Activated CD8-positive, alpha-beta memory T cell treated with anti-CD3 and anti-CD28 coated beads for 36 hours (primary cell): Measurements from ENCODE around the gene VSIG10L. TPM values are rescaled to one million over a fixed set of nuclear protein-coding genes. Genes with fewer than 3 reads are reported as not detected.

Experiments
- CTCF ChIA-PET: fragments of 350-600 bp; sonication (Branson Sonifier 250); formaldehyde crosslinking; loops from one replicate; lab custom pipeline; 2021; ENCODE audit warnings: antibody characterized with exemption; lab: Charles Lee
- POLR2A ChIA-PET: fragments of 350-600 bp; sonication (Branson Sonifier 250); formaldehyde crosslinking; loops from one replicate; lab custom pipeline; 2021; ENCODE audit warnings: antibody characterized with exemption; lab: Charles Lee
- total RNA-seq, 2 experiments: library from RNA; stranded (reverse); gene quantifications; one replicate each; pipeline ENCODE4 v1.2.3, GENCODE V29; 2021

The VSIG10L gene
- total RNA-seq = 1 to 10 TPM; 3.3 to 3.8 TPM

DNA sequence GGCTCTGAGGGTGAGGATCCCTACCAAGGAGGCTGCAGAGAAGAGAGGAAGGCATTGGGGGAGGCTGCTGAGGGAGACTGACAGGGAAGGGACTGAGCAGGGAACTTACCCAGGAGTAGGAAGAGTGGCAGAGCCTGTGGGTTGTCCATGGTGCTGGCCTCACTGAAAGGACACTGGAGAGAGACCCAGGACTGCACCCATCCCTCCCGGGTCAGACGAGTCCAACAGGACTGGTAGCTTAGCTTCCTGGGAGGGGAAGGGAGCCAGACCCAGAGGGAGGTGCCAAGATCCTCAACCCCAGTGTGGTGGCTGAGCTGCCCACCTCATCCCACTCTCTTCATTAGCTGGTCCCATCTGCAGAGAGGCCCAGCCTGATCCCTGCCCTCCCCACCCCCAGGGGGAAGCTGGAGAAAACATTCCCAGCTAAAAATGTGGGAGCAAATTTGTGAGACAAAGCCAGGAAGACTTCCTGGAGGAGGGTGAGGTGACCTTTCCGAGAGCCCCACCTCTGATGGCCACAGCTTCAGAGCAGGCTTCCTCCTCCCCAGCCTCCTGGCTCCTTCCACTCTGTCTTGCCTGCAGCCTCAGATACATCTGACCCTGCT is at the start of gene VSIG10L:
Gene VSIG10L (minus strand): TSS at position 164 of the 605 bp plus-strand sequence. CDS start 15 bp downstream, at position 149.
- ChIA-PET CTCF (interaction anchor here (0.5 to 2.1 kb wide), 4 partner anchors 7 to 52 kb away, joined by 3 to 5 read pairs (median 4); no protein-coding TSS in a partner anchor), POLR2A (interaction anchor here (0.7 kb wide), 1 partner anchor 26 kb away, joined by 3 read pairs; no protein-coding TSS in a partner anchor)

- POLR2A ChIA-PET = no interaction called here
- CTCF ChIA-PET = no interaction called here
Observed at GRCh38 chr19:51391073-51391611, 49.2 kb upstream of the VSIG10L start.

DNA sequence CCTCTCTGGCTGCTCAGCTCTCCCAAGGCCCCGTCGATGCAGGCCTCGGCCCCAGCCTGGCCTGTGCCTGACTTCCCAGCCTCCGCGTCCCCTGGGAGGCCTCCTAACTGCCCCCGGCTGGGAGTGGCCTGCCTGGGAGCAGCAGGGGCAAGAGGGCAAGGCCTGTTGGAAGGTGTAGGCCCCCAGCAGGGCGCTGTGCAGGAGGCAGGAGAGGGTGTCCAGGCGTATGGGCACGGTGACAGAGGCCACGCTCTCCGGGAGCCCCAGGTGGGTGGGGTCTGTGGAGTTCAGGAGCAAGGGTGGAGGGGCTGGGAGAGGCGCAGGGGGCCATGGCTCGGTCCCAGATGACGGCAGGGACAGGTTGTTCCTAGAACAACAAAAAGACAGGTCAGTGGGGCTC is 47.2 kb upstream of the VSIG10L start:
- CTCF ChIA-PET = interaction anchor here (0.6 kb wide), 1 partner anchor 15 kb away, joined by 3 read pairs; no protein-coding TSS in a partner anchor
- POLR2A ChIA-PET = no interaction called here

GRCh38 chr19:51387924-51388389 is 46.0 kb upstream of the VSIG10L start, which contains the start of gene LIM2:
TSS of gene LIM2 (minus strand) at chr19:51387974. CDS start at chr19:51387443, 531 bp downstream.
- ChIA-PET CTCF (interaction anchor here (1.0 to 1.1 kb wide), 2 partner anchors 30 to 269 kb away, joined by 3 read pairs; no protein-coding TSS in a partner anchor), POLR2A (no interaction called here)

- ChIA-PET POLR2A (no interaction called here), CTCF (no interaction called here)
Observed at GRCh38 chr19:51386882-51387520, 45.1 kb upstream of the VSIG10L start.

GRCh38 chr19:51382004-51382403 is 40.1 kb upstream of the VSIG10L start:
- POLR2A ChIA-PET = no interaction called here
- CTCF ChIA-PET = interaction anchor here (0.6 to 1.3 kb wide), 2 partner anchors 12 to 909 kb away, joined by 3 read pairs; no protein-coding TSS in a partner anchor

DNA sequence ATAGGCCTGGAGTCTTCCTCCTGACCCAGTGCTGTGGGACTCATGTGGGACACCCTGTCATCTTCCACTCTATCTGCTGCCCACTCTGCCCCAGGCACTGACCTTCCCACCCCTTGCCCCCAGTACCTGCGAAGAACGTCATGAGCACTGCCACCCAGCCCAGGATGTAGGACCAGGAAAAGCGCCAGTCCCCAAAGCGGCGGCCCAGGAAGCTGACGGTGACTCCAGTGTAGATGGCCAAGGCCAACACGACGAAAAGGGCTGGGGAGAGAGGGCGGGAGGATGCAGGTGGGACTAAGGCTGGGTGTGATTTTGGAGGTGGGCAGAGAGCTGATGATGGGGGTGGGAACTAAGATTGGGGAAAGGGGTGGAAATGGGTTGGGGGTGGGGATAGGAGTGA is 38.4 kb upstream of the VSIG10L start:
- CTCF ChIA-PET = interaction anchor here (1.3 to 1.4 kb wide), 2 partner anchors 13 to 39 kb away, joined by 4 to 5 read pairs; partner anchors contain the start of gene VSIG10L
- POLR2A ChIA-PET = interaction anchor here (0.6 kb wide), 1 partner anchor 10 kb away, joined by 5 read pairs; no protein-coding TSS in a partner anchor

DNA sequence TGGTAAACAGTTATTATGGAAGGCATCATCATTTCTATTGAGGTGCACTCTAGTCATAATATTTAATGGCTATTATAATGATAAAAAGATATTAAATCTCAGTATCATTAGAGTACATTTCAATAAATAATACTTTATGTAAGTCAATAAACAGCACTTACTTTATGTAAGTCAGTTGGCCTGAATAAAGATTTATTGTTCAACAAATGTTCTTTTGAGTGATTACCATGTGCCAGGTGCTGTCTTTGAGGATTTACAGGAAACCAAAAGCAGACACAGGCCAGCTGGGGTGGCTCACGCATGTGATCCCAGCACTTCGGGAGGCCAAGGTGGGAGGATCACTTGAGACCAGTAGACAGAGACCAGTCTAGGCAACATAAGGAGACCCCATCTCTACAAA is 35.5 kb upstream of the VSIG10L start:
- POLR2A ChIA-PET = interaction anchor here (1.9 kb wide), 1 partner anchor 16 kb away, joined by 9 read pairs; no protein-coding TSS in a partner anchor
- CTCF ChIA-PET = interaction anchor here (0.7 to 1.2 kb wide), 2 partner anchors 21 to 97 kb away, joined by 3 to 5 read pairs; no protein-coding TSS in a partner anchor

GRCh38 chr19:51375504-51376221 is 33.7 kb upstream of the VSIG10L start:
- CTCF ChIA-PET = interaction anchor here (1.0 kb wide), 1 partner anchor 35 kb away, joined by 3 read pairs; no protein-coding TSS in a partner anchor
- POLR2A ChIA-PET = interaction anchor here (1.0 to 1.9 kb wide), 3 partner anchors 8 to 20 kb away, joined by 3 to 9 read pairs (median 4); no protein-coding TSS in a partner anchor

GRCh38 chr19:51372649-51373504 is 30.9 kb upstream of the VSIG10L start, which contains the start of gene NKG7:
TSS of gene NKG7 (minus strand) at chr19:51372654. CDS start at chr19:51372535, 119 bp downstream.
- ChIA-PET POLR2A (interaction anchor here (1.1 to 3.6 kb wide), 4 partner anchors 22 to 78 kb away, joined by 3 to 37 read pairs (median 11); no protein-coding TSS in a partner anchor), CTCF (interaction anchor here (1.2 to 3.8 kb wide), 5 partner anchors 10 to 75 kb away, joined by 3 to 26 read pairs (median 8); no protein-coding TSS in a partner anchor)

DNA sequence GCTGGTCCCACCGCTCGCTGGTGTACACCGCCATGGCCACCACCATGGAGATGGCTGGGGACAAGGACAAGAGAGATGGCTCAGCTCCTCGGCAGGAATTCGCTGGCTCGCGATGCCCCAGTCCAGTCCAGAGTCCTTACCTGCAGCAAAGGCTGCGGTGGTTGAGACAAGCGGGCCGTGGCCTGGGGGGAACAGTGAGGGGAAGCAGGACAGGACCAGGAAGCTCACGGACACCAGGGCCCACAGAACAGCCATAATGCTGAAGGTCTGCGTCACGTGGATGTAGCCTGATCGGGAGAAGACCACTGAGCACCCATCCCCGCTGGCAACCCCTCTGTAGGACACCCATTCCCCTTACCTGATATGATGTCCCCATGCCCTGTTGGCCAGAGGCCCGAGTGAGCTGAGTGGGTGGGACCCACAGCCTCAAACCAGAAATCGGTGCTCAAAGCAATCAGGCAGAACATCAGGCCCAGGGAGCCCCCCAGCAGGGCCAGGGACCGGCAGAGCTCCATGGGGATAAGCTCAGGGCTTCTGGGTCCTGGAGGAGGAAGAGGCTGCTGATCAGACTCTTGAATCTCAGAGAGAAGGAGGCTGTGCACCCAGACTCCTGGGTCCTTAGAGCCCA is 30.2 kb upstream of the VSIG10L start:
- POLR2A ChIA-PET = interaction anchor here (1.1 to 3.6 kb wide), 4 partner anchors 22 to 79 kb away, joined by 3 to 37 read pairs (median 11); no protein-coding TSS in a partner anchor
- CTCF ChIA-PET = interaction anchor here (0.6 to 3.8 kb wide), 5 partner anchors 9 to 70 kb away, joined by 3 to 26 read pairs (median 8); no protein-coding TSS in a partner anchor

DNA sequence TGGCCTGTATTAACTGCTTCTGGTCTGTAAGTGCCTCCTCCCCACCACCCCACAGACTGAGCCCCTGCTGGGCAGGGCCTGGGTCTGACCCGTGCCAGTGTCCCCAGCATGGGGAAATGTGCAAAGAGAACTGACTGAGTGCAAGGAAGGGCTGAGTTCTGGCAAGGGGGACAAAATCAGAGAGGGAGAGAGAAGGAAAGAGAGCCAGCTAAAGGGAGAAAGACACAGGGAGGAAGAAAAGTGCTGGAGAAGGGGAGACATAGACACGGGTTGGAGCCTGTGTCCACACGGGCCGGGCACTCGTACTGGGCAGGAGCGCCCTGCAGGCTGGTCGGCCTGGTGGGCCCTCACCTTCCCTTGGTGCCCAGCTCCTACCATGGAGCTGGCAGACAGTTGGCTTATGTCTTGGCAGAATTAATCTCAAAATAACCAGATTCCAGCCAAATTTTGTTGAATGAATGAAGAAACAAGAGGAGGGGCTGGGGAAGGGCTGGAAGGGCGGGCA is 29.3 kb upstream of the VSIG10L start:
- ChIA-PET POLR2A (interaction anchor here (1.3 to 3.6 kb wide), 4 partner anchors 23 to 76 kb away, joined by 3 to 37 read pairs (median 11); no protein-coding TSS in a partner anchor), CTCF (interaction anchor here (1.1 to 3.8 kb wide), 6 partner anchors 8 to 71 kb away, joined by 4 to 26 read pairs (median 6); no protein-coding TSS in a partner anchor)

DNA sequence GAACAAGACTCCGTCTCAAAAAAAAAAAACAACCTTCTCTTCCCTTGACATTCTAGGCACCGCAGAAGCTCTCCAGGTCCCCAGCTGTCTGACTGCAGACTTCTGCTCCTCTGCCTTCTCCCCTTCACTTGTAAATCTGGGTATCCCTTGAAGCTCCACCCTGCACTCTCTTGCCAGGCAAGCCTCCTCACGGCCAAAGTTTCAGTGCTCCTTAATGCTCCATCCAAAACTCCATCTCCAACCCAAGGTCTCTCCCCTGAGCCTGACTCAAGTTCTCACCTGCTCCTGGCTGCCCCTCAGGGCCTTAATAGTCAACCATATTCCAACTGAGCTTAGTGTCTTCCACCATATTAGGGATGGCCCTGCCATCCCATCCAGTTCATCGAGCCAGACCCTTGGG is 28.3 kb upstream of the VSIG10L start:
- CTCF ChIA-PET = interaction anchor here (0.7 to 3.8 kb wide), 3 partner anchors 25 to 704 kb away, joined by 3 to 26 read pairs (median 4); no protein-coding TSS in a partner anchor
- POLR2A ChIA-PET = interaction anchor here (0.7 to 3.6 kb wide), 4 partner anchors 10 to 77 kb away, joined by 3 to 37 read pairs (median 10); no protein-coding TSS in a partner anchor

- ChIA-PET POLR2A (interaction anchor here (0.6 to 1.4 kb wide), 6 partner anchors 10 to 80 kb away, joined by 3 to 15 read pairs (median 4); no protein-coding TSS in a partner anchor), CTCF (interaction anchor here (0.6 to 1.5 kb wide), 10 partner anchors 11 to 252 kb away, joined by 3 to 7 read pairs (median 4); no protein-coding TSS in a partner anchor)
Observed at GRCh38 chr19:51368366-51369282, 26.7 kb upstream of the VSIG10L start, which contains the start of gene CLDND2. TSS of gene CLDND2 (minus strand) at chr19:51369003. CDS start at chr19:51368577, 426 bp downstream.
